OCI-LY1 (cell line): ENCODE data around the gene FAM184A.
A peak's percentile ranks its signal among the peaks of the same experiment; 100 is the strongest.

ENCODE experiments used
- H2AFZ ChIP-seq: fragments of 200-600 bp; sonication (generic), shearing (Covaris generic); 2 replicates; pipeline ENCODE4 v1.6.0; 2014; ENCODE audit warnings: antibody characterized with exemption, mild to moderate bottlenecking, low read length
- H3F3A ChIP-seq: fragments of 200-600 bp; sonication (generic), shearing (Covaris generic); 2 replicates; pipeline ENCODE4 v1.6.0; 2014; ENCODE audit warnings: mild to moderate bottlenecking, antibody characterized with exemption, low read length, moderate library complexity; ENCODE audit not compliant: insufficient read depth
- H3K27ac ChIP-seq: fragments of 200-600 bp; sonication (generic); 2 replicates; pipeline ENCODE4 v1.5.1; 2014; ENCODE audit warnings: low read length, mixed run types, mild to moderate bottlenecking, low read depth; ENCODE audit not compliant: poor library complexity, severe bottlenecking
- H3K27me3 ChIP-seq: fragments of 200-600 bp; sonication (generic); 2 replicates; pipeline ENCODE4 v1.6.0; 2014; ENCODE audit warnings: antibody characterized with exemption, mild to moderate bottlenecking, low read length, moderate library complexity; ENCODE audit not compliant: insufficient read depth
- H3K36me3 ChIP-seq: fragments of 200-600 bp; sonication (generic); 2 replicates; pipeline ENCODE4 v1.6.1; 2014; ENCODE audit warnings: mild to moderate bottlenecking, antibody characterized with exemption, low read length, moderate library complexity, mixed read lengths; ENCODE audit not compliant: insufficient read depth
- H3K4me1 ChIP-seq: fragments of 200-600 bp; sonication (generic); 2 replicates; pipeline ENCODE4 v1.5.1; 2014; ENCODE audit warnings: mild to moderate bottlenecking, low read length, moderate library complexity; ENCODE audit not compliant: insufficient read depth, severe bottlenecking
- H3K4me2 ChIP-seq: fragments of 200-600 bp; sonication (generic), shearing (Covaris generic); 2 replicates; pipeline ENCODE4 v1.6.1; 2014; ENCODE audit warnings: low read length
- H3K4me3 ChIP-seq: fragments of 200-600 bp; sonication (generic); 2 replicates; pipeline ENCODE4 v1.5.1; 2014; ENCODE audit warnings: low read length, low read depth, mild to moderate bottlenecking, mixed read lengths; ENCODE audit not compliant: poor library complexity, severe bottlenecking
- H3K79me2 ChIP-seq: fragments of 200-600 bp; shearing (Covaris generic); 2 replicates; pipeline ENCODE4 v1.6.1; 2016; ENCODE audit warnings: mixed run types, low read length, mixed read lengths; ENCODE audit not compliant: insufficient read depth
- H3K9ac ChIP-seq: fragments of 200-600 bp; sonication (generic), shearing (Covaris generic); 2 replicates; pipeline ENCODE4 v1.6.1; 2014; ENCODE audit warnings: mild to moderate bottlenecking, low read length, mixed read lengths
- H3K9me2 ChIP-seq: fragments of 200-600 bp; sonication (generic), shearing (Covaris generic); 2 replicates; pipeline ENCODE4 v1.6.1; 2014; ENCODE audit warnings: low read depth, mild to moderate bottlenecking, low read length, mixed read lengths
- H3K9me3 ChIP-seq: fragments of 200-600 bp; shearing (Covaris generic); 2 replicates; pipeline ENCODE4 v1.6.1; 2014; ENCODE audit warnings: low read length, mixed read lengths
- H4K20me1 ChIP-seq: fragments of 200-600 bp; sonication (generic), shearing (Covaris generic); 2 replicates; pipeline ENCODE4 v1.6.0; 2016; ENCODE audit warnings: mild to moderate bottlenecking, low read length; ENCODE audit not compliant: insufficient read depth
- CTCF ChIP-seq: fragments of 200-600 bp; sonication (generic), shearing (Covaris generic); IDR thresholded peaks from 2 replicates; pipeline ENCODE4 v1.5.1; 2017; ENCODE audit warnings: mild to moderate bottlenecking, antibody characterized with exemption, low read length, moderate library complexity, mixed read lengths
- EZH2 ChIP-seq: fragments of 200-600 bp; sonication (generic), shearing (Covaris generic); IDR thresholded peaks from 2 replicates; pipeline ENCODE4 v1.8.0; 2017; ENCODE audit warnings: borderline replicate concordance, mixed run types, mild to moderate bottlenecking, antibody characterized with exemption, low read length, moderate library complexity, mixed read lengths

FAM184A gene

GRCh38 chr6:119084784-119085183 lies 6.3 kb upstream of the FAM184A start:
- H3K79me2 ChIP-seq: no peaks in the 10 kb centered on the region
- H3K4me2 ChIP-seq: no peak overlapping the region
- no peak overlapping the region for H3K27ac ChIP-seq
- no peaks in the 10 kb centered on the region; the same call in 1 of the 2 replicates for H3K27me3 ChIP-seq
- no peaks in the 10 kb centered on the region for H3K4me1 ChIP-seq
- no peaks in the 10 kb centered on the region; the same call in 1 of the 2 replicates for H3F3A ChIP-seq
- no peaks in the 10 kb centered on the region for H3K36me3 ChIP-seq
- no peak overlapping the region for H3K9ac ChIP-seq
- TF ChIP-seq EZH2 (no peak), CTCF (no peak)
- no peaks in the 10 kb centered on the region for H3K9me3 ChIP-seq
- H2AFZ ChIP-seq: no peak overlapping the region
- H4K20me1 ChIP-seq: no peaks in the 10 kb centered on the region
- no peak overlapping the region for H3K4me3 ChIP-seq
- no peaks in the 10 kb centered on the region for H3K9me2 ChIP-seq

- Histone ChIP-seq H3K9me2 (no peaks in the 10 kb centered on the region), H3K9ac (no peak overlapping the region), H3K4me3 (no peak overlapping the region), H3K4me2 (no peak overlapping the region), H4K20me1 (no peaks in the 10 kb centered on the region), H3F3A (no peaks in the 10 kb centered on the region; the same call in 1 of the 2 replicates), H3K27me3 (no peaks in the 10 kb centered on the region; the same call in 1 of the 2 replicates), H3K79me2 (no peaks in the 10 kb centered on the region), H3K27ac (no peak overlapping the region), H2AFZ (no peak overlapping the region), H3K9me3 (no peaks in the 10 kb centered on the region), H3K4me1 (peaks cover 7% of the 10 kb centered on the region), H3K36me3 (no peaks in the 10 kb centered on the region)
- no peak for TF ChIP-seq CTCF
Observed at GRCh38 chr6:119083007-119083406, 4.5 kb upstream of the FAM184A start.

GRCh38 chr6:119079283-119079809 lies 882 bp upstream of the FAM184A start:
- H3K4me1 ChIP-seq: peaks cover 17% of the 10 kb centered on the region
- no peak overlapping the region for H2AFZ ChIP-seq
- H3K4me2 ChIP-seq: peak overlapping the region; percentile 81
- H3K9me2 ChIP-seq: no peaks in the 10 kb centered on the region
- TF ChIP-seq EZH2 (no peak), CTCF (no peak)
- H4K20me1 ChIP-seq: no peaks in the 10 kb centered on the region
- H3K4me3 ChIP-seq: peak overlapping the region; percentile 62
- H3K9me3 ChIP-seq: no peaks in the 10 kb centered on the region
- no peaks in the 10 kb centered on the region; the same call in 1 of the 2 replicates for H3F3A ChIP-seq
- H3K36me3 ChIP-seq: no peaks in the 10 kb centered on the region
- H3K27ac ChIP-seq: no peak overlapping the region
- H3K9ac ChIP-seq: peak overlapping the region; percentile 48; the same call in 1 of the 2 replicates
- H3K79me2 ChIP-seq: no peaks in the 10 kb centered on the region
- no peaks in the 10 kb centered on the region for H3K27me3 ChIP-seq
